ENCODE results near the gene FAM193A.

Gene FAM193A

DNA sequence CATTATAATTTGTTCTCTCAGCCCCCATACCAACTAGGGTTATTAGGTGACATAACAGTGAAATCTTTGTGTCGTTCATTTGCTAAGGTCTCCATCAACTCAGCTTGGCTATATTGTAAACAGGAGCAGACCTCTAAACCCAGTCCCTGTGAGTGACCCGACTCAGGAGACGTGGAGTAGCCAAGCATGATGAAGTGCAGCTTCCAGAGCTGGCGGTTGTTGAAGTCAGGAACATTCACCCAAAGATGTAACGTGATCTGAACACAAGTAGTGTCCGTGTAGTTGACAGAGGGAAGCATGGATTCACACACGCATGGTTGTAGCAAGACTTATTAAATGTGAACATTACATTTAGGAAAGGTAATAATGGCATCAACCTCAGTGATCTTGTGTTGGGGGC lies 102.3 kb downstream of the FAM193A start:
- no peaks in the 10 kb centered on the region for H3F3A ChIP-seq (ENCODE audit: insufficient read depth)
- H3K4me3 ChIP-seq (ENCODE audit: insufficient read depth, low read length, poor library complexity, severe bottlenecking) = no peak overlapping the region
- H3K4me2 ChIP-seq (ENCODE audit: low read depth, low read length, poor library complexity, severe bottlenecking) = no peak overlapping the region
- TF ChIP-seq CTCF (IDR thresholded peaks at IDR 0.05; ENCODE audit: insufficient read depth, low read length, poor library complexity, severe bottlenecking) = no peak
- no peak for TF ChIP-seq EZH2phosphoT487 (conservative IDR thresholded peaks at IDR 0.05; ENCODE audit: low read length)
- H4K20me1 ChIP-seq (ENCODE audit: low read depth, low read length) = no peaks in the 10 kb centered on the region
- H2AFZ ChIP-seq (ENCODE audit: low read depth, low read length, severe bottlenecking) = no peak overlapping the region
- no peaks in the 10 kb centered on the region for H3K9me3 ChIP-seq (ENCODE audit: insufficient read depth, low read length)
- no peaks in the 10 kb centered on the region for H3K79me2 ChIP-seq (ENCODE audit: insufficient read depth, low read length)
- H3K27ac ChIP-seq (ENCODE audit: low read depth, low read length) = no peak overlapping the region
- no peaks in the 10 kb centered on the region for H3K9me2 ChIP-seq (replicated peaks; ENCODE audit: insufficient read depth, low read length)
- no peaks in the 10 kb centered on the region for H3K27me3 ChIP-seq (ENCODE audit: low read length)
- H3K36me3 ChIP-seq (ENCODE audit: low read length) = peaks cover 4% of the 10 kb centered on the region; the same call in 1 of the 2 replicates
- no peak overlapping the region for H3K9ac ChIP-seq (ENCODE audit: low read length)

DNA sequence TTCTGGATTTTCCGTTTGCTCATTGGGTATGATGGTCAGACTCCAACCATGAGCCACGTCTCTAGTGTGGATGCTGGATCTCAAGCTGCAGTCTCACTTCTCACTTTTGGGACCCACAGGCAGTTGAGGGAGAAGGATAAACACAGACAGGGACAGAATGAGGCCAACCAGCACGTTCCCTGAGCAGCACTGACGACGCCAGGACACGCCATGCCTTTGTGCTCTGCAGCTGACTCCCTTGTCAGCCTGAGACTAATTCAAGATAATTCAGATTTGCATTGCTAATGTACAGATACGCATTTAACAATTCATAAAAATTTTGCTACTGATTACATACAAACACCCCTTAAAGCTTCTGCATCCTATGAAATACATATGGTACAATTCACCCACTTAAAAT lies 106.5 kb downstream of the FAM193A start:
- Histone ChIP-seq H2AFZ (ENCODE audit: low read depth, low read length, severe bottlenecking) (no peak overlapping the region), H3K27me3 (ENCODE audit: low read length) (no peaks in the 10 kb centered on the region), H3K36me3 (ENCODE audit: low read length) (peaks cover 4% of the 10 kb centered on the region; the same call in 1 of the 2 replicates), H4K20me1 (ENCODE audit: low read depth, low read length) (no peaks in the 10 kb centered on the region), H3K27ac (ENCODE audit: low read depth, low read length) (no peak overlapping the region), H3K9me3 (ENCODE audit: insufficient read depth, low read length) (no peaks in the 10 kb centered on the region), H3K9me2 (replicated peaks; ENCODE audit: insufficient read depth, low read length) (no peaks in the 10 kb centered on the region), H3K4me2 (ENCODE audit: low read depth, low read length, poor library complexity, severe bottlenecking) (no peak overlapping the region), H3K79me2 (ENCODE audit: insufficient read depth, low read length) (no peaks in the 10 kb centered on the region), H3F3A (ENCODE audit: insufficient read depth) (no peaks in the 10 kb centered on the region), H3K9ac (ENCODE audit: low read length) (no peak overlapping the region), H3K4me3 (ENCODE audit: insufficient read depth, low read length, poor library complexity, severe bottlenecking) (no peak overlapping the region)
- TF ChIP-seq EZH2phosphoT487 (conservative IDR thresholded peaks at IDR 0.05; ENCODE audit: low read length) (no peak), CTCF (IDR thresholded peaks at IDR 0.05; ENCODE audit: insufficient read depth, low read length, poor library complexity, severe bottlenecking) (no peak)

DNA sequence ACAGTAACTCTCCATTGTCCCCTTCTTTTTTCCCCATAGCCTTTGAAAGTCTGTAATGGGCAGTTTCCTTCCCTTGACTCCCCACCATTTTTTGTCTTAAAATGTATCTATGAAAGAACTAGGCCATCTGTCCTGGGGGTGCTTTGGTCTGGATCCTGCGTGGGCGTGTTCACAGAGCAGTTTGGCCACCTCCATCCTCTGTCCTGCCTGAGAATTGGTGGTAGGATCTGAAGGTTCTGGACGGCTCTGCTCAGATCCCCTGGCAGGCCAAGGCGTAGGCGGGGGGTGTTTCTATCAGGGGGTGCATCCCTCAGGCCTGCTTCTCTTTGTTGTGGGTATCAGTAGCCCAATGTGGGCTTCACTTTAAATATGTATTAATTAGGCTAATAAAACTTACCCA lies 107.1 kb downstream of the FAM193A start:
- Histone ChIP-seq H3F3A (ENCODE audit: insufficient read depth) (no peaks in the 10 kb centered on the region), H3K9me2 (replicated peaks; ENCODE audit: insufficient read depth, low read length) (no peaks in the 10 kb centered on the region), H3K27me3 (ENCODE audit: low read length) (no peaks in the 10 kb centered on the region), H2AFZ (ENCODE audit: low read depth, low read length, severe bottlenecking) (no peak overlapping the region), H3K9ac (ENCODE audit: low read length) (no peak overlapping the region), H3K9me3 (ENCODE audit: insufficient read depth, low read length) (no peaks in the 10 kb centered on the region), H3K36me3 (ENCODE audit: low read length) (peaks cover 4% of the 10 kb centered on the region; the same call in 1 of the 2 replicates), H3K4me3 (ENCODE audit: insufficient read depth, low read length, poor library complexity, severe bottlenecking) (no peak overlapping the region), H3K4me2 (ENCODE audit: low read depth, low read length, poor library complexity, severe bottlenecking) (no peak overlapping the region), H3K27ac (ENCODE audit: low read depth, low read length) (no peak overlapping the region), H3K79me2 (ENCODE audit: insufficient read depth, low read length) (no peaks in the 10 kb centered on the region), H4K20me1 (ENCODE audit: low read depth, low read length) (no peaks in the 10 kb centered on the region)
- TF ChIP-seq EZH2phosphoT487 (conservative IDR thresholded peaks at IDR 0.05; ENCODE audit: low read length) = no peak
- TF ChIP-seq CTCF (IDR thresholded peaks at IDR 0.05; ENCODE audit: insufficient read depth, low read length, poor library complexity, severe bottlenecking) = no peak

Data from SU-DHL-6 (cell line).